Posterior vena cava (tissue), 2 donors: Measurements from ENCODE around the gene ZSWIM1. TPM values are rescaled to one million over a fixed set of nuclear protein-coding genes. Genes with fewer than 3 reads are reported as not detected.
"Not testable (repeated sequence)": the region's sequence is repeated elsewhere in the genome, so short reads cannot be mapped to it uniquely, and the experiment has no call there.

Experiments
- DNase-seq: peaks from one replicate; pipeline ENCODE4 v3.0.0-alpha.2; 2020; ENCODE audit warnings: low spot score
- intact Hi-C, 2 donors: fragments of 100-400 bp; cut with DNase I; formaldehyde crosslinking; loops; one replicate each; pipeline versions ENCODE4 v1.14.1 to v1.14.2; 2022 to 2023
- total RNA-seq, 2 donors: library from RNA; stranded (reverse); fragmentation: NEBNext Ultra II Directional; extraction: Animal tissue kit (Norgen Biotek cat#: 25700); gene quantifications; one replicate each; pipeline ENCODE4 v1.2.1, GENCODE V29; 2021
- donor health status: DM: yes; HTN: yes; CAD: no.
- donor health status: DM: yes; HTN: yes; CAD: no.

Gene ZSWIM1
- total RNA-seq, 2 donors from 2014 or later, result 6.5 to 7.0 TPM

DNA sequence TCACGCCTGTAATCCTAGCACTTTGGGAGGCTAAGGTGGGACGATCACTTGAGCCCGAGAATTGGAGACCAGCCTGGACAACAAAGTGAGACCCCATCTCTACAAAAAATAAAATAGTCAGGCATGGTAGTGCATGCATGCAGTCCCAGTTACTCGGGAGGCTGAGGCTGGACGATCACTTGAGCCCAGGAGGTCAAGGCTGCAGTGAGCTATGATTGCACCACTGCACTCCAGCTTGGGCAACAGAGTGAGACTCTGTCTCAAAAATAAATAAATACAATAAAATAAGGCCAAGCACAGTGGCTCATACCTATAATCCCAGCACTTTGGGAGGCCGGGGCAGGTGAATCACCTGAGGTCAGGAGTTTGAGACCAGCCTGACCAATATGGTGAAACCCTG is 20.3 kb downstream of the ZSWIM1 start:
- DNase-seq, intact Hi-C loops: not testable (repeated sequence)

GRCh38 chr20:45902199-45902701 is 21.2 kb downstream of the ZSWIM1 start:
- no peak for DNase-seq
- intact Hi-C loops, result no loop called here

DNA sequence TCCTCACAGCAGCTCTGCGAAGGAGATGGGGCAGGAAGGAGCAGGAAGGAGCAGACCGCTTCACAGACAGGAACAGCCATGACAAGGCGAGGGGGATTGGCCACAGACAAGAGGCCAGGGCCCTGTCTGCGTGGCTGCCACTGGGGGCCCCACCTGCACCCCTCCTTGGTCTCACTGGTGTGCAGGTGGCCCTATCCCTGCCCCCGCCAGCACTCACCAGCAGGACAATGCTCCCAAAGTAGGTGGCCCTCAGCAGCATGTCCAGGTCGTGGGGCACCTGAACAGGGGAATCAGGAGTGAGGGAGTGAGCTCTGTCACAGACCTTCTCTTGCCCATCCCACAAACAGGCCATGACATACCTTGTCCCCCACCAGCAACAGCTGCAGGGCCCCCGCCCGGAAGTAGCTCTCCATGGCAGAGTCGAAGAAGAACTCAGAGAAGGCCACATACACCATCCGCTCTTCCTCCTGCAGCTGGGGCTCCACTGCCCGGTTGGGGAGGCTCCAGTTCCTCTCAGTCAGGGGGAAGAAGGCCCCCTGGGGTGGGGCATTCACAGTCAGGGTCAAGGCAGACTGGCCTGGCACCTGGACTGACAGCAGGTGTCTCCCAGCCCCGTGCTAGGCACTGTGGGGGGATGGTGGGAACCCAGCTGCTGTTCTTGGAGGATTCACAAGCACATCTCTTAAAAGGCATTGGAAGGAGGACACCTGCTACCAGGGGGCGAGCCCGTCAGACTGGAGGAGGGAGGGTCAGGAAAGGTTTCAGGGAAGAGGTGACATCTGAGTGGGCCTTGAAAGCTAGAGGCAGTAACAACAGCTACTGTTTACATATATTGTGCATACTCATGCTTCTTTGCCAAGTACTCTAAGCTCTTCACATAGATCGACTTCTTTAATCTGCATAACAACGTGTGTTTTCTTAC is 23.8 kb downstream of the ZSWIM1 start:
- intact Hi-C loops, result no loop called here
- DNase-seq, result no peak

- intact Hi-C loops, result no loop called here
- DNase-seq, result no peak
These were observed 24.6 kb downstream of the ZSWIM1 start for GRCh38 chr20:45905505-45906079.

GRCh38 chr20:45907219-45907948 is 26.4 kb downstream of the ZSWIM1 start:
- no peak for DNase-seq
- intact Hi-C loops, result loop anchor here in 1 of 2 donors (1.0 kb wide), 1 partner anchor 30 kb away; no protein-coding TSS in a partner anchor

- no peak for DNase-seq
- intact Hi-C loops, result no loop called here
These were observed 27.1 kb downstream of the ZSWIM1 start for GRCh38 chr20:45908084-45908483.

- intact Hi-C loops, result no loop called here
- DNase-seq, result no peak
These were observed 28.3 kb downstream of the ZSWIM1 start for GRCh38 chr20:45909336-45909808.

DNA sequence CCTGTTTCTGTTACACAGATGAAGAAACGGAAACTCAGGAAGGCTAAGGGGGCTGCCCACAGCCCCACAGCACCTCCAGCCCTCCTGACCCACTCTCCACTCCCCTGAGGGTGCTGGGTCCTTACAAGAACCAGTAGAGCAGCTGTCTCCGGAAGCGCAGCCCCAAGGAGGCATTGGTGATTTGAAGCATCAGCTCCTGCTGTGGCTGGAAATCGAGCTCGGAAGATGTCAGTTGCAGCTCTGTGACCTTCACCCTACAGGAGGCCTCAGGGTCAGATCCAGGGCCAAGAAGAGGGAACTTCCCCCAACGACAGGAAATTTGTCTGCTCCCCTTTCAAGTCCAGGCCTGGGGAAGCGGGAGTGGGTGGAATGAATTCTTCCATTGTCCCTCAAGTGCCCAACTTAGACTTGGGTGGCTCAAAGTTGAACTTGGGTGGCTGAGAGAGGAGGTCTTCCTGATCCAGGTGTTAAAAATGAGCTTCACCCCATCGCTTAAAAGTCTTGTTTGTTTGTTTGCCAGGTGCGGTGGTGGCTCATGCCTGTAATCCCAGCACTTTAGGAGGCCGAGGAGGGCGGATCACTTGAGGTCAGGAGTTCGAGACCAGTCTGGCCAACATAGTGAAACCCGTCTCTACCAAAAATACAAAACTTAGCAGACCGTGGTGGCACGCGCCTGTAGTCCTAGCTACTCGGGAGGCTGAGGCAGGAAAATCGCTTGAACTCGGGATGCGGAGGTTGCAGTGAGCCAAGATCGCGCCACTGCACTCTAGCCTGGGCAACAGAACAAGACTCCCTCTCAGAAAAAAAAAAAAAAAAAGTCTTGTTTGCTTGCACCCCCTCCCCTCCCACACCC is 29.0 kb downstream of the ZSWIM1 start:
- DNase-seq, result no peak
- intact Hi-C loops, result no loop called here

- intact Hi-C loops, result no loop called here
- peak; percentile 99 for DNase-seq
These were observed 29.9 kb downstream of the ZSWIM1 start for GRCh38 chr20:45910670-45911485.

DNA sequence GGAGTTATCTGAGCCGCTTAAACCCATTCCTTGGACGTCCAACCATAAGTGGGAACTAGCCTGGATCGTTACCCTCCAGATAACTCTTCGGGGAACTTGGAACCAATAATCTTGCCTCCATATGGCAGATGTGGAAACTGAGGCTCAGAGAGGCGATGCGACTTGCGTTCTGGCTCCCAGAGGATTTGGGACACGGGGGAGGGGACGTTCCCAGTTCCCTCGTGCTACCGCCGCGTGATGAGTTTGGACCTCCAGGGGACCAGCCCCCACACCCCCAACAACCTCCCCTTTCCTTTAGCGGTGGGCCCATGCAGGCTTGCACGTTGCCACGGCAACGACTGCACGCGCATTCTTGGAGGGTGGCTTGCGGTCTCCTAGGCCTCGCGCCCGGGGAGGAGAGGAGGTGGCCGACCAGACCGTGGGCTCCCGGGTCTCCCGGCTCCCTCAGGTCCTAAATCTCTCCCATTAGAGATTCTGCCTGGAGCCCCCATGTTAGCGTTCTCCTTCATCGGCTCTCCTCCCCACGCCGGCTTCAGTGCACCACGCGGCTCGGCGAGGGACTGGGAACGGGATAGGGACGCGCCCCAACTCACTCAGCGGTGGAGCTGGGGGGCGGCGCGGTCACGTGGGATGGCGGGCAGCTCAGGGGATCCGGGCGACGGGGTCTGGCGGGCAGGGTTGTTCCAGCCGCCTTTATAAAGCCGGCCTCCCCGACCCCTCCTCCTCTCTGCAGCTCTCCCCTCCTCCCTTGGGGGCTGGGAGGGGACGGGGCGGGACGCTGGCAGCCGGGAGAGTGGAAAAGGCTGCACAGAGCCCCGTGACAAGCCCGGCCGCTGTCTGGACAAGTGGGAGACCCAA is 30.7 kb downstream of the ZSWIM1 start, which contains the start of gene PLTP:
Gene PLTP, minus strand, starts transcription at position 670 of the 858 bp plus-strand sequence. CDS start 703 bp downstream, outside the sequence.
- peak; percentile 95 for DNase-seq
- intact Hi-C loops, result no loop called here

DNA sequence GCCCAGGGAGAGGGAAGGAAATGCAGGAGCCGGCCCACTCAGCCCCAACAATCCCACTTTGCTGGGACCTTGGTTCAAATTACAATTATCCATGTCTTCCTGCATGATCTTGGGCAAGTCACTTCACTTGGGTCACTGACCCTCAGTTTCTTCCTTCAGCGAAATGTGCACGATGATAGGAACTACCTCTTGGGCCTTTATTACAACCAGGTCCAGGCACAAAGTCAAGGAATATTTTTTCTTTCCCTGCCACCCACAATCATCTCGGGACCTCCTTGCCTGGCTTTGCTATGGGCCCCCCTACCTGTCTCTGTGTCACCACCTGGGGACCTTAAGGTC is 31.3 kb downstream of the ZSWIM1 start:
- intact Hi-C loops, result no loop called here
- DNase-seq, result no peak

DNA sequence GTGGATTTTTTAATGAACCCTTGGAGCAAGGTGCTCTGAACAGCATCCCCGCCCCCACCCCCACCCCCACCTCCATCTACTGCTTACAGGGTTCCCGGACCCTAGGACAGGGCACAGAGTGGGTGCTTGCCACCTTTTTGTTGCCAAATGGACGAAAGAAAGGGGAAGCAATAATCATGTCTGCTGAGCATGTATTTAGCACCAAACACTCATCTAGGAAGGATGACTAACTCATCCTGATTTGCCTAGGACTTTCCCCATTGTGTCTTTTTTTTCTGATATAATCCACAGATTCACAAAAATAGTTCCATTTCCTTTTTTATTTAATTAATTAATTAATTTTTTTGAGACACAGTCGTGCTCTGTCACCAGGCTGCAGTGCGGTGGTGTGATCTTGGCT is 32.1 kb downstream of the ZSWIM1 start:
- no peak for DNase-seq
- intact Hi-C loops, result no loop called here

- intact Hi-C loops, result no loop called here
- DNase-seq, result no peak
These were observed 36.7 kb downstream of the ZSWIM1 start for GRCh38 chr20:45917790-45918141.

DNA sequence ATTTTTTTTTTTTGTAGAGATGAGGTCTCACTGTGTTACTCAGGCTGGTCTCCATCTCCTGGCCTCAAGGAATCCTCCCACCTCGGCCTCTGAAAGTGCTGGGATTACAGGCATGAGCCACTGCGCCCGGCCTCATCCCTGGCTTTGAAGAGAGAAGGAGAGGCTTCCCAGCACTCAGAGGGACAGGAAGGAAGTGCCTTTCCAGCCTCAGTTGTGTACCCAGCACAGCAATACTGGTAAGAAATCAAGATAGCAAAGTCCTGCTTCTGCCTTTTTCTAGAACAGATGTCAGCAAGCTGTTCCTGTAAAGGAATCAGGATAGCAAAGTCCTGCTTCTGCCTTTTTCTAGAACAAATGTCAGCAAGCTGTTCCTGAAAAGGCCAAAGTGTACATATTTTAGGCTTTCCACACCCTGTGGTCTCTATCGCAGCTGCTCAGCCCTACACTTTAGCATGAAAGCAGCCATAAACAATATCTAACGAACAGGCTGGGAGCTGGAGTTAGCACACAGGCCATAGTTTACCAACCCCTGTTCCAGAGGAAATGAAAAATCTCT is 37.2 kb downstream of the ZSWIM1 start:
- no peak for DNase-seq
- intact Hi-C loops, result no loop called here

DNA sequence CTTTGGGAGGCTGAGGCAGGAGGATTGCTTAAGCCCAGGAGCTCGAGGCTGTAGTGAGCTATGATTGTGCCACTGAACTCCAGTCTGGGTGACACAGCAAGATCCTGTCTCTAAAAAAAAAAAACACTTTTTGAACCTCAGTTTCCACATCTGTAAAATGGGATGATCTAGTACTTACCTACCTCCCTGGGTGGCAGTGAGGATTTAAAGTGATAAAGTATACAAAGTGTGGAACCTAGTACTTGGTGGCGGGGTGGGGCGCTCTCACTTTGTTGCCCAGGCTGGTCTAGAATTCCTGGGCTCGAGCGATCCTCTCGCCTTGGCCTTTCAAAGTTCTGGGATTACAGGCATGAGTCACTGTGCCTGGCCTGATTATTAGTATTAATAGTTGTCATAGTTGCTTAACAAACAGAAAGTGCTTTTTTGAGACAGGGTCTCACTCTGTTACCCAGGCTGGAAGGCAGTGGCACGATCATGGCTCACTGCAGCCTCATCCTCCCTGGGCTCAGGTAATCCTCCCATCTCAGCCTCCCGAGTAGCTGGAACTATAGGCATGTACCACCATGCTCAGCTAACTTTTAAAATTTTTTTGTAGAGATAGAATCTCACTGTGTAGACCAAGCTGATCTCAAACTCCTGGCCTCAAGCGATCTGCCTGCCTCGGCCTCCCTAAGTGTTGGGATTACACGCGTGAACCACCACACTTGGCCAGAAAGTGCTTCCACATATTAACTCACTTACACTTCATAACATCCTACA is 37.9 kb downstream of the ZSWIM1 start:
- intact Hi-C loops, result no loop called here
- DNase-seq, result no peak
